Esophagus muscularis mucosa (tissue), 4 donors: ENCODE data around the gene VILL. TPM values are rescaled to one million over a fixed set of nuclear protein-coding genes. Genes with fewer than 3 reads are reported as not detected.

ENCODE experiments used
- DNase-seq: peaks from one replicate; pipeline ENCODE4 v3.0.0-alpha.2; 2017; ENCODE audit errors: extremely low spot score
- H3K27ac ChIP-seq, 4 donors: fragments of 200-600 bp; sonication (generic); replicated peaks in 1 of 4; 1 replicate in 3 of 4; 2 replicates in 1 of 4; pipeline ENCODE4 v1.5.1; 2016 to 2019; ENCODE audit warnings: mild to moderate bottlenecking in 1 of 4
- H3K27me3 ChIP-seq, 4 donors: fragments of 200-600 bp; sonication (generic); one replicate each; pipeline versions ENCODE4 v1.5.1 to v1.6.0; 2016 to 2019
- H3K36me3 ChIP-seq, 4 donors: fragments of 200-600 bp; sonication (generic); one replicate each; pipeline ENCODE4 v1.5.1; 2016 to 2019
- H3K4me1 ChIP-seq, 4 donors: fragments of 200-600 bp; sonication (generic); one replicate each; pipeline ENCODE4 v1.5.1; 2016 to 2019
- H3K4me3 ChIP-seq, 4 donors: fragments of 200-600 bp; sonication (generic); 1 replicate in 2 of 4; 2 replicates in 2 of 4; pipeline ENCODE4 v1.5.1; 2016 to 2019; ENCODE audit warnings: mild to moderate bottlenecking in 4 of 4, moderate library complexity in 1 of 4
- H3K9me3 ChIP-seq, 4 donors: fragments of 200-600 bp; sonication (generic); 1 replicate in 3 of 4; 2 replicates in 1 of 4; pipeline ENCODE4 v1.5.1; 2016 to 2019
- CTCF ChIP-seq, 3 experiments: fragments of 200-600 bp in 2 of 3; fragments of 450-650 bp in 1 of 3; sonication (generic) in 2 of 3; IDR thresholded peaks; one replicate each; pipeline ENCODE4 v1.5.1; 2017 to 2019; ENCODE audit warnings: antibody characterized with exemption in 3 of 3, mild to moderate bottlenecking in 2 of 3, moderate library complexity in 1 of 3
- EP300 ChIP-seq: sonication (generic); formaldehyde crosslinking; IDR thresholded peaks from one replicate; pipeline ENCODE4 v1.6.1; 2017; ENCODE audit warnings: antibody characterized with exemption
- POLR2A ChIP-seq: fragments of 450-650 bp; IDR thresholded peaks from one replicate; pipeline ENCODE4 v1.6.1; 2017; ENCODE audit warnings: antibody characterized with exemption, moderate library complexity, mild to moderate bottlenecking, low read depth
- POLR2AphosphoS5 ChIP-seq, 2 donors: sonication (generic); formaldehyde crosslinking; IDR thresholded peaks; one replicate each; pipeline ENCODE4 v1.6.1; 2017; ENCODE audit warnings: antibody characterized with exemption in 2 of 2
- WGBS: methylation state at CpG from one replicate; pipeline ENCODE4 v1.1.5; 2018; 5-methylcytosine and 5-hydroxymethylcytosine counted together
- intact Hi-C: fragments of 100-400 bp; cut with DNase I; formaldehyde crosslinking; loops from one replicate; pipeline ENCODE4 v1.15.1; 2023
- total RNA-seq, 4 donors: library from RNA; depleted of rRNA; stranded (reverse); fragments of >200 nt; gene quantifications; one replicate each; pipeline versions ENCODE4 v1.1.0 to v1.2.1, GENCODE V29; 2016

Gene VILL
- total RNA-seq, 4 donors from 2014 or later = 3.2 to 5.1 (median 4.4) TPM

- Histone ChIP-seq H3K4me1 (peaks cover 10 to 23% (median 22%) of the 10 kb centered on the region in 4 donors), H3K9me3 (peaks cover 0 to 5% (median 2%) of the 10 kb centered on the region in 4 donors), H3K4me3 (no peak overlapping the region), H3K27me3 (no peaks in the 10 kb centered on the region), H3K36me3 (peaks cover 10 to 42% (median 36%) of the 10 kb centered on the region in 4 donors), H3K27ac (no peak overlapping the region)
- TF ChIP-seq POLR2AphosphoS5 (IDR thresholded peaks at IDR 0.05) (no peak), EP300 (no peak), CTCF (IDR thresholded peaks at IDR 0.05) (no peak), POLR2A (no peak)
- no peak for DNase-seq
- 87% methylated on average over 4 of the region's 4 CpGs for WGBS
- intact Hi-C loops = no loop called here
Observed at GRCh38 chr3:38021196-38021595, 30.6 kb downstream of the VILL start.

GRCh38 chr3:38022301-38022700 lies 31.7 kb downstream of the VILL start:
- H3K27ac ChIP-seq = no peak overlapping the region
- no peak for DNase-seq
- H3K4me1 ChIP-seq = peaks cover 10 to 30% (median 25%) of the 10 kb centered on the region in 4 donors
- H3K27me3 ChIP-seq = no peaks in the 10 kb centered on the region
- no peak for TF ChIP-seq EP300
- no peak for TF ChIP-seq CTCF (IDR thresholded peaks at IDR 0.05)
- TF ChIP-seq POLR2AphosphoS5 (IDR thresholded peaks at IDR 0.05) = no peak
- no peak for TF ChIP-seq POLR2A
- H3K4me3 ChIP-seq = no peak overlapping the region
- WGBS = 67% methylated on average over 3 of the region's 3 CpGs
- peaks cover under 1 to 31% (median 25%) of the 10 kb centered on the region in 4 donors for H3K36me3 ChIP-seq
- no peaks in the 10 kb centered on the region for H3K9me3 ChIP-seq
- intact Hi-C loops = no loop called here

- H3K27ac ChIP-seq = peak overlapping the region in 3 of 4 donors; percentile 91 to 95 (median 94)
- peaks cover 10 to 31% (median 26%) of the 10 kb centered on the region in 4 donors for H3K4me1 ChIP-seq
- peaks cover 0 to 23% (median 17%) of the 10 kb centered on the region in 4 donors for H3K36me3 ChIP-seq
- no peak for DNase-seq
- no peaks in the 10 kb centered on the region for H3K27me3 ChIP-seq
- intact Hi-C loops = no loop called here
- H3K9me3 ChIP-seq = no peaks in the 10 kb centered on the region
- TF ChIP-seq CTCF (IDR thresholded peaks at IDR 0.05) (no peak), EP300 (no peak)
- peak overlapping the region in 1 of 4 donors; percentile 70 for H3K4me3 ChIP-seq
- WGBS = 88% methylated on average over 6 of the region's 6 CpGs
Observed at GRCh38 chr3:38022896-38023709, 32.5 kb downstream of the VILL start.

- 74% methylated on average over 4 of the region's 4 CpGs for WGBS
- TF ChIP-seq EP300 (no peak), POLR2A (no peak), CTCF (IDR thresholded peaks at IDR 0.05) (no peak), POLR2AphosphoS5 (IDR thresholded peaks at IDR 0.05) (no peak)
- H3K4me3 ChIP-seq = no peak overlapping the region
- no peaks in the 10 kb centered on the region for H3K36me3 ChIP-seq
- H3K27me3 ChIP-seq = no peaks in the 10 kb centered on the region
- DNase-seq = no peak
- intact Hi-C loops = no loop called here
- H3K4me1 ChIP-seq = peaks cover 32 to 67% (median 62%) of the 10 kb centered on the region in 4 donors
- H3K9me3 ChIP-seq = no peaks in the 10 kb centered on the region
- H3K27ac ChIP-seq = peak overlapping the region; percentile 91 to 95 (median 94)
Observed at GRCh38 chr3:38026856-38027255, 36.3 kb downstream of the VILL start.
